IMR-90 (cell line): Measurements from ENCODE around the gene GPD1. TPM values are rescaled to one million over a fixed set of nuclear protein-coding genes. Genes with fewer than 3 reads are reported as not detected.

Experiments used
- ATAC-seq: fragments of 200-7000 bp; cut with Tn5 transposase; 2 replicates; pipeline ENCODE4 v1.9.1; 2020; ENCODE audit warnings: low read depth, mild to moderate bottlenecking, moderate library complexity
- BruUV-seq: library from RNA; stranded (reverse); fragments of 400-500 nt; replicated peaks from 2 replicates; lab custom pipeline; 2021; lab: Mats Ljungman, UMichigan
- CTCF ChIA-PET: fragments of 300-600 bp; formaldehyde crosslinking; extraction: SDS; loops from one replicate; lab custom pipeline; 2021; ENCODE audit warnings: antibody characterized with exemption; lab: Yijun Ruan, JAX
- POLR2A ChIA-PET: fragments of 300-600 bp; sonication (Branson Sonifier 250); formaldehyde crosslinking; loops from one replicate; lab custom pipeline; 2022; ENCODE audit warnings: antibody characterized with exemption; ENCODE audit not compliant: unreplicated experiment; lab: Charles Lee
- DNase-seq: peaks from one replicate; pipeline ENCODE4 v3.0.0; 2013
- H2AFZ ChIP-seq: replicated peaks from 2 replicates; pipeline ENCODE3; 2013; ENCODE audit warnings: low read length, mild to moderate bottlenecking; ENCODE audit not compliant: poor library complexity
- H2AK5ac ChIP-seq: 2 replicates; pipeline ENCODE4 v1.6.1; 2013; ENCODE audit warnings: low read depth, low read length, inconsistent platforms
- H2AK9ac ChIP-seq: replicated peaks from 2 replicates; pipeline ENCODE3; 2013; ENCODE audit warnings: mild to moderate bottlenecking, low read depth, low read length, moderate library complexity; ENCODE audit not compliant: poor library complexity
- H2BK120ac ChIP-seq: 2 replicates; pipeline ENCODE4 v1.6.1; 2013; ENCODE audit warnings: low read depth, low read length, inconsistent platforms
- H2BK15ac ChIP-seq: 3 replicates; pipeline ENCODE4 v1.6.1; 2013; ENCODE audit warnings: low read depth, low read length, inconsistent platforms
- H2BK20ac ChIP-seq: 2 replicates; pipeline ENCODE4 v1.6.1; 2013; ENCODE audit warnings: low read depth, mild to moderate bottlenecking, inconsistent platforms, low read length, moderate library complexity
- H2BK5ac ChIP-seq: 2 replicates; pipeline ENCODE4 v1.6.1; 2013; ENCODE audit warnings: mild to moderate bottlenecking, low read depth, low read length, inconsistent platforms; ENCODE audit not compliant: poor library complexity, severe bottlenecking
- H3K14ac ChIP-seq: replicated peaks from 2 replicates; pipeline ENCODE4 v1.6.1; 2013; ENCODE audit warnings: low read depth, low read length, inconsistent platforms
- H3K18ac ChIP-seq: 2 replicates; pipeline ENCODE4 v1.6.1; 2013; ENCODE audit warnings: low read depth, low read length, control low read depth
- H3K23ac ChIP-seq: 2 replicates; pipeline ENCODE4 v1.6.1; 2013; ENCODE audit warnings: low read depth, low read length, inconsistent platforms
- H3K27ac ChIP-seq: 2 replicates; pipeline ENCODE4 v1.5.1; 2013; ENCODE audit warnings: mild to moderate bottlenecking, control low read depth, low read length; ENCODE audit not compliant: insufficient read depth
- H3K27me3 ChIP-seq: 2 replicates; pipeline ENCODE4 v1.6.1; 2013; ENCODE audit warnings: low read length; ENCODE audit not compliant: control insufficient read depth, insufficient read depth
- H3K36me3 ChIP-seq: 2 replicates; pipeline ENCODE4 v1.6.1; 2013; ENCODE audit warnings: low read length, mixed read lengths; ENCODE audit not compliant: control insufficient read depth, insufficient read depth
- H3K4ac ChIP-seq: 2 replicates; pipeline ENCODE4 v1.6.1; 2013; ENCODE audit warnings: low read depth, low read length, inconsistent platforms
- H3K4me1 ChIP-seq: 2 replicates; pipeline ENCODE4 v1.6.1; 2013; ENCODE audit warnings: low read length, mixed read lengths; ENCODE audit not compliant: control insufficient read depth, insufficient read depth
- H3K4me2 ChIP-seq: 2 replicates; pipeline ENCODE4 v1.6.1; 2013; ENCODE audit warnings: low read depth, mild to moderate bottlenecking, control low read depth, low read length, moderate library complexity
- H3K4me3 ChIP-seq: 2 replicates; pipeline ENCODE4 v1.5.1; 2013; ENCODE audit warnings: low read depth, mild to moderate bottlenecking, control low read depth, low read length, moderate library complexity; ENCODE audit not compliant: insufficient read depth
- H3K56ac ChIP-seq: 2 replicates; pipeline ENCODE4 v1.6.1; 2013; ENCODE audit warnings: low read length, inconsistent platforms; ENCODE audit not compliant: insufficient read depth; ENCODE audit errors: extremely low read depth
- H3K79me1 ChIP-seq, 2 experiments: 2 replicates each; pipeline ENCODE4 v1.6.1; 2013; ENCODE audit warnings: low read length in 2 of 2, inconsistent platforms in 1 of 2, low read depth in 1 of 2
- H3K9ac ChIP-seq: 2 replicates; pipeline ENCODE4 v1.6.1; 2013; ENCODE audit warnings: low read depth, low read length, control low read depth
- H3K9me1 ChIP-seq: 2 replicates; pipeline ENCODE4 v1.6.1; 2013; ENCODE audit warnings: low read length, inconsistent platforms; ENCODE audit not compliant: insufficient read depth
- H3K9me3 ChIP-seq: 2 replicates; pipeline ENCODE4 v1.6.1; 2013; ENCODE audit warnings: low read length; ENCODE audit not compliant: control insufficient read depth, insufficient read depth
- H4K20me1 ChIP-seq: 2 replicates; pipeline ENCODE4 v1.6.1; 2013; ENCODE audit warnings: low read length, inconsistent platforms; ENCODE audit not compliant: insufficient read depth
- H4K5ac ChIP-seq: 2 replicates; pipeline ENCODE4 v1.6.1; 2013; ENCODE audit warnings: mild to moderate bottlenecking, low read depth, low read length, control low read depth
- H4K8ac ChIP-seq, 2 experiments: 2 replicates each; pipeline ENCODE4 v1.6.1; 2013; ENCODE audit warnings: low read depth in 2 of 2, low read length in 2 of 2, control low read depth in 1 of 2, inconsistent platforms in 1 of 2
- H4K91ac ChIP-seq: 2 replicates; pipeline ENCODE4 v1.6.1; 2013; ENCODE audit warnings: low read depth, low read length, inconsistent platforms; ENCODE audit not compliant: insufficient read depth
- BHLHE40 ChIP-seq: fragments of 150-350 bp; IDR thresholded peaks from 2 replicates; pipeline ENCODE4 v1.6.1; 2016; ENCODE audit warnings: mild to moderate bottlenecking, low read depth, low read length
- CEBPB ChIP-seq: IDR thresholded peaks from 2 replicates; pipeline ENCODE4 v1.6.1; 2012; ENCODE audit warnings: low read depth, low read length, improper control_type of control experiment
- CHD1 ChIP-seq: IDR thresholded peaks from 2 replicates; pipeline ENCODE4 v1.6.1; 2012; ENCODE audit warnings: low read depth, low read length, improper control_type of control experiment
- CTCF ChIP-seq: conservative IDR thresholded peaks from 2 replicates; pipeline ENCODE4 v1.5.1; 2012; ENCODE audit warnings: mild to moderate bottlenecking, low read depth, low read length, improper control_type of control experiment
- ELK1 ChIP-seq: fragments of 150-350 bp; IDR thresholded peaks from 2 replicates; pipeline ENCODE4 v1.6.1; 2016; ENCODE audit warnings: low read depth, mild to moderate bottlenecking, low read length, moderate library complexity, borderline replicate concordance
- FOS ChIP-seq: fragments of 150-350 bp; IDR thresholded peaks from 2 replicates; pipeline ENCODE4 v1.6.1; 2016; ENCODE audit warnings: low read depth, low read length
- MAFK ChIP-seq: IDR thresholded peaks from 2 replicates; pipeline ENCODE4 v1.6.1; 2012; ENCODE audit warnings: low read depth, low read length, improper control_type of control experiment
- MAZ ChIP-seq: IDR thresholded peaks from 2 replicates; pipeline ENCODE4 v1.6.1; 2012; ENCODE audit warnings: low read depth, mild to moderate bottlenecking, low read length, improper control_type of control experiment, moderate library complexity, borderline replicate concordance
- MXI1 ChIP-seq: IDR thresholded peaks from 2 replicates; pipeline ENCODE4 v1.6.1; 2012; ENCODE audit warnings: low read depth, mild to moderate bottlenecking, low read length, moderate library complexity, borderline replicate concordance
- NFE2L2 ChIP-seq: fragments of 150-350 bp; IDR thresholded peaks from 2 replicates; pipeline ENCODE4 v1.6.1; 2016; ENCODE audit warnings: low read depth, mild to moderate bottlenecking, low read length
- POLR2A ChIP-seq: IDR thresholded peaks from 2 replicates; pipeline ENCODE4 v1.6.1; 2012; ENCODE audit warnings: mild to moderate bottlenecking, low read depth, low read length
- RAD21 ChIP-seq: IDR thresholded peaks from 2 replicates; pipeline ENCODE4 v1.6.1; 2012; ENCODE audit warnings: low read length, improper control_type of control experiment
- RCOR1 ChIP-seq: IDR thresholded peaks from 2 replicates; pipeline ENCODE4 v1.6.1; 2012; ENCODE audit warnings: mild to moderate bottlenecking, low read length, improper control_type of control experiment; ENCODE audit not compliant: insufficient replicate concordance
- RFX5 ChIP-seq: IDR thresholded peaks from 2 replicates; pipeline ENCODE4 v1.8.0; 2012; ENCODE audit warnings: low read depth, mild to moderate bottlenecking, low read length, moderate library complexity
- SMC3 ChIP-seq: fragments of 150-350 bp; IDR thresholded peaks from 2 replicates; pipeline ENCODE4 v1.6.1; 2016; ENCODE audit warnings: low read depth, mild to moderate bottlenecking, antibody characterized with exemption, low read length, moderate library complexity
- USF2 ChIP-seq: fragments of 150-350 bp; IDR thresholded peaks from 2 replicates; pipeline ENCODE4 v1.6.1; 2017; ENCODE audit warnings: mild to moderate bottlenecking, antibody characterized with exemption, low read length, low read depth
- WGBS, 2 experiments: methylation state at CpG; one replicate each; pipeline versions ENCODE4 v1.1.5 to v1.1.7; 2013; ENCODE audit warnings: missing lambda C conversion rate in 2 of 2; ENCODE audit not compliant: insufficient read length in 1 of 2; ENCODE audit errors: extremely low coverage in 2 of 2; 5-methylcytosine and 5-hydroxymethylcytosine counted together
- dilution Hi-C: fragments of 300-500 bp; cut with HindIII; formaldehyde crosslinking; loops from one replicate; pipeline ENCODE4 v1.14.3; 2018; ENCODE audit warnings: low sequenced_read_pairs; ENCODE audit not compliant: unreplicated experiment
- in situ Hi-C: fragments of 300-500 bp; cut with MboI; formaldehyde crosslinking; loops from 3 replicates; pipeline ENCODE4 v1.14.3; 2019; ENCODE audit warnings: low sequenced_read_pairs, inconsistent platforms, mixed read lengths
- intact Hi-C: fragments of 100-400 bp; cut with micrococcal nuclease; formaldehyde crosslinking; loops from 2 replicates; pipeline ENCODE4 v1.10.0; 2022
- polyA plus RNA-seq, 3 experiments: library from polyadenylated mRNA; depleted of rRNA; stranded (reverse); fragments of >200 nt; gene quantifications; 2 replicates each; pipeline ENCODE4 v1.2.3, GENCODE V29; 2012; ENCODE audit warnings: low replicate concordance in 1 of 3
- total RNA-seq: library from RNA; depleted of rRNA; stranded (reverse); fragments of >200 nt; gene quantifications from 2 replicates; pipeline ENCODE4 v1.2.3, GENCODE V29; 2012

The GPD1 gene
- total and polyA plus RNA-seq, 2 of the 4 experiments (the other 2 are of a cell fraction), result 0.05 to 0.18 TPM

GRCh38 chr12:50075808-50076170 is 28.0 kb upstream of the GPD1 start:
- no peak overlapping the region for H4K5ac ChIP-seq
- H3K4me3 ChIP-seq, result no peak overlapping the region
- no peak overlapping the region for H3K18ac ChIP-seq
- H3K14ac ChIP-seq, result 0 out of 2 replicates have a peak overlapping the region, but pooled peaks have one; percentile 16
- H4K20me1 ChIP-seq, result no peaks in the 10 kb centered on the region; the same call in 1 of the 2 replicates
- DNase-seq (no peak), ATAC-seq (no peak)
- H3K9ac ChIP-seq, result no peak overlapping the region
- H4K91ac ChIP-seq, result no peak overlapping the region
- no peaks in the 10 kb centered on the region for H3K27me3 ChIP-seq
- no peak overlapping the region for H3K27ac ChIP-seq
- no peak overlapping the region for H2BK120ac ChIP-seq
- TF ChIP-seq BHLHE40, result no peak
- no peak for TF ChIP-seq MAZ
- no peak for TF ChIP-seq RAD21
- TF ChIP-seq MAFK, result no peak
- no peak for TF ChIP-seq POLR2A
- no peak for TF ChIP-seq CTCF
- no peak for TF ChIP-seq CHD1
- TF ChIP-seq RCOR1, result no peak
- no peak for TF ChIP-seq ELK1
- no peak for TF ChIP-seq CEBPB
- TF ChIP-seq NFE2L2, result no peak
- no peak for TF ChIP-seq FOS
- TF ChIP-seq SMC3, result no peak
- TF ChIP-seq USF2, result no peak
- no peak for TF ChIP-seq MXI1
- no peak for TF ChIP-seq RFX5
- no TSS peak for BruUV-seq
- H3K4me1 ChIP-seq, result peaks cover 3% of the 10 kb centered on the region; the same call in 1 of the 2 replicates
- H2BK5ac ChIP-seq, result no peak overlapping the region
- H2BK15ac ChIP-seq, result no peak overlapping the region
- H2AK5ac ChIP-seq, result no peak overlapping the region
- peak overlapping the region; percentile 1; the same call in 1 of the 2 replicates for H3K56ac ChIP-seq
- no peak overlapping the region; a peak in 1 of 4 replicates for H4K8ac ChIP-seq
- H3K4ac ChIP-seq, result no peak overlapping the region
- dilution Hi-C loops, result no loop called here
- CTCF ChIA-PET, result interaction anchor here (0.8 kb wide), 1 partner anchor 32 kb away, joined by 3 read pairs; no protein-coding TSS in a partner anchor
- H3K79me1 ChIP-seq, result no peaks in the 10 kb centered on the region
- 100% methylated on average over 1 of the region's 1 CpG; no CpG with 5 or more reads in 1 of the 2 experiments for WGBS, 2 experiments
- H2BK20ac ChIP-seq, result no peak overlapping the region
- no peaks in the 10 kb centered on the region for H3K9me3 ChIP-seq
- in situ Hi-C loops, result no loop called here
- no peak overlapping the region; the same call in 1 of the 2 replicates for H3K23ac ChIP-seq
- H3K9me1 ChIP-seq, result no peaks in the 10 kb centered on the region
- no peak overlapping the region for H2AFZ ChIP-seq
- intact Hi-C loops, result loop anchor here (1.0 to 2.0 kb wide), 2 partner anchors 100 to 239 kb away; no protein-coding TSS in a partner anchor
- H3K4me2 ChIP-seq, result no peak overlapping the region
- no peaks in the 10 kb centered on the region for H3K36me3 ChIP-seq
- POLR2A ChIA-PET, result no interaction called here
- no peak overlapping the region for H2AK9ac ChIP-seq
